Epithelial cell of alveolus of lung (primary cell): ENCODE results near the gene KARS1. TPM values are rescaled to one million over a fixed set of nuclear protein-coding genes. Genes with fewer than 3 reads are reported as not detected.

Experiments
- total RNA-seq: library from RNA; depleted of rRNA; stranded (reverse); fragments of >200 nt; gene quantifications from 2 replicates; pipeline ENCODE4 v1.2.1, GENCODE V29; 2015

The KARS1 gene
- 126 and 172 TPM in 2 replicates for total RNA-seq

GRCh38 chr16:75647492-75648264 is at the start of gene KARS1, which contains the start of gene TERF2IP:
TSS of gene KARS1 (minus strand) at chr16:75647665. CDS start at chr16:75647639, 26 bp downstream.
TSS of gene TERF2IP (plus strand) at chr16:75647773. CDS start at chr16:75647883, 110 bp downstream.

GRCh38 chr16:75676909-75677308 is 29.4 kb upstream of the KARS1 start, which contains the start of gene CPHXL2:
TSS of gene CPHXL2 (minus strand) at chr16:75677009. CDS start at chr16:75676999, 10 bp downstream.

GRCh38 chr16:75622761-75623605 is 24.5 kb downstream of the KARS1 start, which contains the start of gene ADAT1:
TSS of gene ADAT1 (minus strand) at chr16:75623281. CDS start at chr16:75620799, 2,482 bp downstream.

Other genes starting within 250 kb of the KARS1 start
- 44.3 and 56.0 TPM in 2 replicates for gene CFDP1, start 214.2 kb downstream of the KARS1 start, total RNA-seq
- gene TMEM170A, start 183.0 kb downstream of the KARS1 start, total RNA-seq = 8.8 and 13.3 TPM in 2 replicates
- 0.24 and 1.7 TPM in 2 replicates for gene CHST6, start 152.2 kb downstream of the KARS1 start, total RNA-seq
- gene CHST5, start 111.6 kb downstream of the KARS1 start, total RNA-seq = not detected in 2 replicates
- gene TMEM231, start 91.4 kb downstream of the KARS1 start, total RNA-seq = 8.1 and 12.3 TPM in 2 replicates
- 52.0 and 69.9 TPM in 2 replicates for gene GABARAPL2, start 81.3 kb downstream of the KARS1 start, total RNA-seq
- gene ADAT1, start 24.4 kb downstream of the KARS1 start, total RNA-seq = 27.2 and 46.9 TPM in 2 replicates
- gene TERF2IP, start 108 bp upstream of the KARS1 start, total RNA-seq = 46.4 and 66.0 TPM in 2 replicates
- not detected in 2 replicates for gene CPHXL2, start 29.3 kb upstream of the KARS1 start, total RNA-seq
- not detected in 2 replicates for gene DUXB, start 53.8 kb upstream of the KARS1 start, total RNA-seq
- gene CPHXL, start 78.8 kb upstream of the KARS1 start, total RNA-seq = not detected in 2 replicates